Measurements from ENCODE around the gene PTTG1IP.

Gene PTTG1IP

GRCh38 chr21:44893278-44893556 is 19.7 kb upstream of the PTTG1IP start:
- no peak overlapping the region for H3K4me2 ChIP-seq
- H3K36me3 ChIP-seq (ENCODE audit: insufficient read depth) = no peaks in the 10 kb centered on the region
- H3K27me3 ChIP-seq (ENCODE audit: insufficient read depth, low read depth) = peaks cover 90% of the 10 kb centered on the region
- no peaks in the 10 kb centered on the region for H4K20me1 ChIP-seq (ENCODE audit: insufficient read depth)
- TF ChIP-seq CTCF (conservative IDR thresholded peaks at IDR 0.05; ENCODE audit: low read depth, low read length) = no peak
- H3K9ac ChIP-seq = no peak overlapping the region
- no peak overlapping the region for H2AFZ ChIP-seq (ENCODE audit: low read depth)
- H3K4me1 ChIP-seq (ENCODE audit: low read depth, poor library complexity, severe bottlenecking) = no peaks in the 10 kb centered on the region
- H3K27ac ChIP-seq = no peak overlapping the region
- no peak overlapping the region for H3K4me3 ChIP-seq (IDR thresholded peaks at IDR 0.05; ENCODE audit: insufficient read depth, low read depth, low read length)
- no peaks in the 10 kb centered on the region for H3K79me2 ChIP-seq (ENCODE audit: insufficient read depth, low read depth)

DNA sequence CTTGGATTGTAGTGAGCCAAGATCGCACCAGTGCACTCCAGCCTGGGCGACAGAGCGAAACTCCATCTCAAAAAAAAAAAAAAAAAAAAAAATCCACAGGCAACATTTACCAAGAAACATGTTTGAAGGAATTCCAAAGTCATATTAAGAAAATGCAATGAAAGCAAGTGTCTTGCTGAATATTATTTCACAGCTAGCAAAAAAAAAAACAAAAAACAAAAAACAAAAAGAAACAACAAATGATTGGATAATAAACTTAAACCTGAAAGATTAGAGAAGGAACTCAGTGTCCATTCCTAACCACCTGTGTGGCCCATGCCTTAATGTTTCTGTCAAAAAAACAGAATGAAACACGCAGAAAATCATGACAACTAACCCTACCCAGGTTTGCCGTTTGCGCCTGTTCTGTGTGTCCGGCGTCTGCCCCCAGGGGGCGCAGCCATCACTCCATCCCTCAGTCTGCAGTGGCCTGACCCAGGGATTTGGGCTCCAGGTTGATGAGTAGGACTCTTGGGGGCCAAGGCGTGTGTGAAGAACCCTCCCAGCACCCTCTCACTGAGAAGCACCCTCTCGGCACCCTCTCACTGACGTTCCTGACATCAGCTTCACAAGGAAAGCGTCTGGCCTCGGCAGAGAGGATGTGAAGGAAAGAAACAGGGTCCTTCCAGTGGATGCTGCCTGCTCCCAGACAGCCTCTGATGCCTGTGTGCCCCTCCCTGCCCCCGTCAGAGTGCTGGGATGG is 19.2 kb upstream of the PTTG1IP start:
- no peak overlapping the region for H3K9ac ChIP-seq
- no peaks in the 10 kb centered on the region for H3K4me1 ChIP-seq (ENCODE audit: low read depth, poor library complexity, severe bottlenecking)
- H3K27me3 ChIP-seq (ENCODE audit: insufficient read depth, low read depth) = peaks cover 87% of the 10 kb centered on the region
- H2AFZ ChIP-seq (ENCODE audit: low read depth) = no peak overlapping the region
- H3K79me2 ChIP-seq (ENCODE audit: insufficient read depth, low read depth) = no peaks in the 10 kb centered on the region
- no peaks in the 10 kb centered on the region for H3K36me3 ChIP-seq (ENCODE audit: insufficient read depth)
- no peak overlapping the region for H3K4me2 ChIP-seq
- no peak overlapping the region for H3K27ac ChIP-seq
- no peak overlapping the region for H3K4me3 ChIP-seq (IDR thresholded peaks at IDR 0.05; ENCODE audit: insufficient read depth, low read depth, low read length)
- H4K20me1 ChIP-seq (ENCODE audit: insufficient read depth) = no peaks in the 10 kb centered on the region
- TF ChIP-seq CTCF (conservative IDR thresholded peaks at IDR 0.05; ENCODE audit: low read depth, low read length) = peak; percentile 85

GRCh38 chr21:44892095-44892494 is 18.6 kb upstream of the PTTG1IP start:
- Histone ChIP-seq H3K4me1 (ENCODE audit: low read depth, poor library complexity, severe bottlenecking) (no peaks in the 10 kb centered on the region), H3K4me3 (IDR thresholded peaks at IDR 0.05; ENCODE audit: insufficient read depth, low read depth, low read length) (no peak overlapping the region), H3K27ac (no peak overlapping the region), H3K79me2 (ENCODE audit: insufficient read depth, low read depth) (no peaks in the 10 kb centered on the region), H3K27me3 (ENCODE audit: insufficient read depth, low read depth) (peaks cover 87% of the 10 kb centered on the region), H3K9ac (no peak overlapping the region), H2AFZ (ENCODE audit: low read depth) (no peak overlapping the region), H3K4me2 (no peak overlapping the region), H4K20me1 (ENCODE audit: insufficient read depth) (no peaks in the 10 kb centered on the region), H3K36me3 (ENCODE audit: insufficient read depth) (no peaks in the 10 kb centered on the region)
- TF ChIP-seq CTCF (conservative IDR thresholded peaks at IDR 0.05; ENCODE audit: low read depth, low read length) = no peak

- Histone ChIP-seq H3K27me3 (ENCODE audit: insufficient read depth, low read depth) (peaks cover 87% of the 10 kb centered on the region), H3K4me3 (IDR thresholded peaks at IDR 0.05; ENCODE audit: insufficient read depth, low read depth, low read length) (no peak overlapping the region), H3K36me3 (ENCODE audit: insufficient read depth) (no peaks in the 10 kb centered on the region), H3K4me2 (no peak overlapping the region), H3K9ac (no peak overlapping the region), H3K27ac (no peak overlapping the region), H4K20me1 (ENCODE audit: insufficient read depth) (no peaks in the 10 kb centered on the region), H2AFZ (ENCODE audit: low read depth) (no peak overlapping the region), H3K4me1 (ENCODE audit: low read depth, poor library complexity, severe bottlenecking) (no peaks in the 10 kb centered on the region), H3K79me2 (ENCODE audit: insufficient read depth, low read depth) (no peaks in the 10 kb centered on the region)
- no peak for TF ChIP-seq CTCF (conservative IDR thresholded peaks at IDR 0.05; ENCODE audit: low read depth, low read length)
These were observed 18.1 kb upstream of the PTTG1IP start for GRCh38 chr21:44891631-44892031.
